GM12873 (cell line): ENCODE data around the gene LHFPL3.
A peak's percentile ranks its signal among the peaks of the same experiment; 100 is the strongest.

Source experiments
- TF ChIP-seq, protein P1 (sequence below): IDR thresholded peaks from 2 replicates; pipeline ENCODE4 v1.5.1; 2012; ENCODE audit warnings: low read depth, mild to moderate bottlenecking, moderate library complexity, low read length, control low read depth; ENCODE audit not compliant: insufficient read depth; ENCODE audit errors: missing control alignments

LHFPL3 gene

GRCh38 chr7:104299777-104300176, 28.6 kb upstream of the LHFPL3 start:
- TF ChIP-seq, protein P1, sequence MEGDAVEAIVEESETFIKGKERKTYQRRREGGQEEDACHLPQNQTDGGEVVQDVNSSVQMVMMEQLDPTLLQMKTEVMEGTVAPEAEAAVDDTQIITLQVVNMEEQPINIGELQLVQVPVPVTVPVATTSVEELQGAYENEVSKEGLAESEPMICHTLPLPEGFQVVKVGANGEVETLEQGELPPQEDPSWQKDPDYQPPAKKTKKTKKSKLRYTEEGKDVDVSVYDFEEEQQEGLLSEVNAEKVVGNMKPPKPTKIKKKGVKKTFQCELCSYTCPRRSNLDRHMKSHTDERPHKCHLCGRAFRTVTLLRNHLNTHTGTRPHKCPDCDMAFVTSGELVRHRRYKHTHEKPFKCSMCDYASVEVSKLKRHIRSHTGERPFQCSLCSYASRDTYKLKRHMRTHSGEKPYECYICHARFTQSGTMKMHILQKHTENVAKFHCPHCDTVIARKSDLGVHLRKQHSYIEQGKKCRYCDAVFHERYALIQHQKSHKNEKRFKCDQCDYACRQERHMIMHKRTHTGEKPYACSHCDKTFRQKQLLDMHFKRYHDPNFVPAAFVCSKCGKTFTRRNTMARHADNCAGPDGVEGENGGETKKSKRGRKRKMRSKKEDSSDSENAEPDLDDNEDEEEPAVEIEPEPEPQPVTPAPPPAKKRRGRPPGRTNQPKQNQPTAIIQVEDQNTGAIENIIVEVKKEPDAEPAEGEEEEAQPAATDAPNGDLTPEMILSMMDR = no peak

DNA sequence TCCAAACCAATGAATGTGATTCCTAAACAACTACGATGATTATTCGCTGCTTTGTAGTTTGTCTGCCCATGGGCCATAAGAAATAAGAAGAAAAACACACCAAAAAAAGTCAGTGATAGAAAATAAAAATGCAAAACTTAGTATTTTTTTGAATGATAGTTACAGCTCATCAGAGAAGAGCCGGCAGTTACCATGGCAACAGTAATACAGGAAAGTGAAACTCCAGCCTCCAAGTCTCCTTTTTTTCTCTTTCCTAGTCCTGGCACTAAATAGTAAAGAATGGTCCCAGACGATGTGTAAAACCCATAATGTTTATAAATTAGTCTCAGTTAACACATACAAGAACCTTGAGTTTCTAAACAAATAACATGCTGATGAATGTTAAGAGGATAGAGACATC, 21.6 kb upstream of the LHFPL3 start:
- TF ChIP-seq, protein P1 = no peak

GRCh38 chr7:104317948-104318629, 10.3 kb upstream of the LHFPL3 start:
- TF ChIP-seq, protein P1 = no peak

DNA sequence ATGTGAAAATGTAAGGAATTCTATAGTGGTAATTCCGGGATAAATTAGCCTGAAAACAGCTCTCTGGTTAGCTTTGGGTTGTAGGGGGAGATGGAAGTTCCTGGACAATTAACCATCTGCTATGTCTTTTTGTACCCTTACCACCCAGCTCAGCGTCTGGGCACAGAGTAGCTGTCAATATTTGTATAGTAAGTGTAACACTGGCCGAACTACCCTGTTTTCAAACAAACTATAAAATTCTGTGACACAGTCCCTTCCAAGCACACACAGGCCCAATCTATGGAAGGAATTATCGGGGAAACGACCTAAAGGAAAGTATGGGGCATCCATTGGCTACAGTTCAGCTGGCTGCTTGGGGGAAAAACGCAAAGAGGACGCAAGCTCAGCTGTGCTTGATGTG, 869 bp upstream of the LHFPL3 start:
- TF ChIP-seq, protein P1 = no peak

- TF ChIP-seq, protein P1 = no peak
Measured at GRCh38 chr7:104327938-104328295, 486 bp upstream of the LHFPL3 start.

DNA sequence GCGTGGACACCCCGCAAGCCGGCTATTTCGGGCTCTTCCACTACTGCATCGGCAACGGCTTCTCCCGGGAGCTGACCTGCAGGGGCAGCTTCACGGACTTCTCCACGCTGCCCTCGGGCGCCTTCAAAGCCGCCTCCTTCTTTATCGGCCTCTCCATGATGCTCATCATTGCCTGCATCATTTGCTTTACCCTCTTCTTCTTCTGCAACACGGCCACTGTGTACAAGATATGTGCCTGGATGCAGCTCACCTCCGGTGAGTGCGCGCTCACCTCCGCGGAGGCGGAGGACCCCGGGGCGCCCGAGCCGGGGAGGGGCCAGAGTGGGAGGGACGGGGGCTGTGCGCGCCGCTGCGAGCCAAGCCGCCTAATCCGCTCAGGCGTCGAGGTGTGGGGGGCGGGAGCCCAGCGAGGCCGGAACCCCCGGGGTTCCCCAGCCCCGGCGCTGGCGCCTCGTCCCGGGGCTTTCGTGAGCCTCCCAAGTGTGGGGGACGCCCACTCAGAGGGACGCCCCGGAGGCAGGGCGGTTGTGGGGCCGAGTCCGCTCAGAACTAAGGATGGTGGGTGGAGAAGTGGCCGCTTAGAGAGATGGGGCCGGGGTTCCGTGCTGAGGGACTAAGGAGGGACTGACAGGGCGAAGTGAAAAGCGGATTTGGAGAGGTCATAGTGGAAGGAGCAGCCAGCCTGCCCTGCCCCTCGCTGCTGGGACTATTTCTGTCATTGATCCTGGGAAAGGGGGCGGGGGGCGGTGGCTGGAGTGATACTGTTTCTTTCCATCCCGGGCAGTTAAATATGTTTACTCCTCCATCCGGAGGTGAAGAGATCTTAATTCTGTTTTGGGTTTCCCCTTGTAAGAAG, 795 bp downstream of the LHFPL3 start:
- TF ChIP-seq, protein P1 = no peak

DNA sequence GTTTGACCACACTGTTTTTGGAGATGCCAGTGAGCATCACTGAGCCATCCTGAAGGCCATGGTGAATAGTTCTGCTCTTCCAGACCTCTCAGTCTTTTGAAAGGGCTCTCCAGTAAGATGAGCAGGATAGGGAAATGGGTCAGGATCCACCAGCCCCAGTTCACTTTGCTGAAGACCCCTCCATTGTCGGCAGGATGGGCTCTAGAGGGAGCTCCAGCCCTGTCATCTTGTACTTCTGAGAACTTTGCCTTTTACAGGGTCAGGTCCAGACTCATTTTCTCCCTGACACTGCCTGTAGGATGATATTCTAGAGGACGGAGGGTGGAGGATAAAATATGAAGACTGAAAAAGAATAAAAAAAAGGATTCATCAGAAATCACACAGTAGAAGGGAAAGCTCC, 13.1 kb downstream of the LHFPL3 start:
- TF ChIP-seq, protein P1 = peak; percentile 32
